OCI-LY7 (cell line): ENCODE measurements around the gene TUBGCP6. TPM values are rescaled to one million over a fixed set of nuclear protein-coding genes. Genes with fewer than 3 reads are reported as not detected.

Experiments
- BruUV-seq: library from RNA; stranded (reverse); fragments of 400-500 nt; replicated peaks from 2 replicates; lab custom pipeline; 2021; lab: Mats Ljungman, UMichigan
- CTCF ChIA-PET: fragments of 300-600 bp; sonication (Branson Sonifier 250); formaldehyde crosslinking; loops from one replicate; lab custom pipeline; 2022; ENCODE audit warnings: antibody characterized with exemption; ENCODE audit not compliant: unreplicated experiment; lab: Charles Lee
- POLR2A ChIA-PET: fragments of 300-600 bp; sonication (Branson Sonifier 250); formaldehyde crosslinking; loops from one replicate; lab custom pipeline; 2022; ENCODE audit warnings: antibody characterized with exemption; lab: Charles Lee
- DNase-seq: peaks from one replicate; pipeline ENCODE4 v3.0.0-alpha.2; 2015; ENCODE audit warnings: low spot score
- H2AFZ ChIP-seq: fragments of 200-600 bp; sonication (generic), shearing (Covaris generic); 2 replicates; pipeline ENCODE4 v1.6.1; 2014; ENCODE audit warnings: mild to moderate bottlenecking, antibody characterized with exemption, low read length, moderate library complexity
- H3K27ac ChIP-seq: fragments of 200-600 bp; sonication (generic); 2 replicates; pipeline ENCODE4 v1.5.1; 2014; ENCODE audit warnings: mixed run types, low read depth, mild to moderate bottlenecking, moderate library complexity, low read length, inconsistent platforms; ENCODE audit not compliant: poor library complexity, severe bottlenecking
- H3K36me3 ChIP-seq: fragments of 200-600 bp; sonication (generic); 2 replicates; pipeline ENCODE4 v1.6.1; 2014; ENCODE audit warnings: mild to moderate bottlenecking, antibody characterized with exemption, low read length, moderate library complexity, mixed read lengths; ENCODE audit not compliant: insufficient read depth
- H3K4me1 ChIP-seq: fragments of 200-600 bp; sonication (generic); 2 replicates; pipeline ENCODE4 v1.5.1; 2014; ENCODE audit warnings: mild to moderate bottlenecking, low read length; ENCODE audit not compliant: insufficient read depth, poor library complexity, severe bottlenecking
- H3K4me2 ChIP-seq: fragments of 200-600 bp; sonication (generic); 2 replicates; pipeline ENCODE4 v1.6.1; 2014; ENCODE audit warnings: mild to moderate bottlenecking, low read length
- H3K4me3 ChIP-seq: fragments of 200-600 bp; sonication (generic); 2 replicates; pipeline ENCODE4 v1.5.1; 2014; ENCODE audit warnings: mild to moderate bottlenecking, low read depth, low read length; ENCODE audit not compliant: poor library complexity, severe bottlenecking
- H3K79me2 ChIP-seq: fragments of 200-600 bp; sonication (generic); 2 replicates; pipeline ENCODE4 v1.6.1; 2016; ENCODE audit warnings: low read depth, mild to moderate bottlenecking, low read length, moderate library complexity, mixed read lengths; ENCODE audit not compliant: insufficient read depth
- H3K9me2 ChIP-seq: fragments of 200-600 bp; sonication (generic); 2 replicates; pipeline ENCODE4 v1.6.1; 2016; ENCODE audit warnings: mild to moderate bottlenecking, low read length, mixed read lengths; ENCODE audit not compliant: insufficient read depth
- H3K9me3 ChIP-seq: fragments of 200-600 bp; sonication (generic); 2 replicates; pipeline ENCODE4 v1.6.1; 2014; ENCODE audit warnings: mild to moderate bottlenecking, mixed run types, low read length, mixed read lengths
- H4K20me1 ChIP-seq: fragments of 200-600 bp; sonication (generic); 2 replicates; pipeline ENCODE4 v1.6.1; 2014; ENCODE audit warnings: mild to moderate bottlenecking, antibody characterized with exemption, low read length, moderate library complexity, mixed read lengths; ENCODE audit not compliant: insufficient read depth
- CTCF ChIP-seq: fragments of 200-600 bp; sonication (generic); conservative IDR thresholded peaks from 2 replicates; pipeline ENCODE4 v1.5.1; 2014; ENCODE audit warnings: mild to moderate bottlenecking, antibody characterized with exemption, low read length, moderate library complexity, mixed read lengths
- EZH2phosphoT487 ChIP-seq: fragments of 200-600 bp; sonication (generic); IDR thresholded peaks from 2 replicates; pipeline ENCODE4 v1.6.1; 2018; ENCODE audit warnings: low read depth, borderline replicate concordance, mild to moderate bottlenecking, mixed run types, antibody characterized with exemption, low read length, moderate library complexity, mixed read lengths
- intact Hi-C: fragments of 100-400 bp; cut with micrococcal nuclease; formaldehyde crosslinking; loops from one replicate; pipeline ENCODE4 v1.10.0; 2022; ENCODE audit not compliant: unreplicated experiment
- total RNA-seq, 2 experiments: library from RNA; depleted of rRNA in 1 of 2; stranded (reverse); fragments of >200 nt in 1 of 2; shearing (Covaris generic) in 1 of 2; gene quantifications; 2 replicates each; pipeline ENCODE4 v1.2.3, GENCODE V29; 2014 to 2022

Gene TUBGCP6
- total RNA-seq, 2 experiments from 2014 or later = 57.7 to 63.2 TPM

GRCh38 chr22:50173311-50173982 is 71.4 kb downstream of the TUBGCP6 start:
- DNase-seq = peak; percentile 66
- Histone ChIP-seq H3K79me2 (no peaks in the 10 kb centered on the region), H3K4me2 (peak overlapping the region; percentile 58), H3K36me3 (no peaks in the 10 kb centered on the region), H4K20me1 (no peaks in the 10 kb centered on the region), H3K27ac (peak overlapping the region; percentile 21), H3K4me1 (peaks cover 14% of the 10 kb centered on the region), H3K4me3 (no peak overlapping the region), H2AFZ (no peak overlapping the region), H3K9me2 (no peaks in the 10 kb centered on the region), H3K9me3 (no peaks in the 10 kb centered on the region)
- ChIA-PET POLR2A (no interaction called here), CTCF (interaction anchor here (0.6 kb wide), 1 partner anchor 57 kb away, joined by 3 read pairs; no protein-coding TSS in a partner anchor)
- intact Hi-C loops = no loop called here
- TF ChIP-seq EZH2phosphoT487 = no peak
- no peak for TF ChIP-seq CTCF
- no TSS peak for BruUV-seq

GRCh38 chr22:50171965-50172421 is 72.8 kb downstream of the TUBGCP6 start:
- no peak for DNase-seq
- H4K20me1 ChIP-seq = no peaks in the 10 kb centered on the region
- no peak overlapping the region for H3K27ac ChIP-seq
- intact Hi-C loops = no loop called here
- no TSS peak for BruUV-seq
- no peaks in the 10 kb centered on the region for H3K9me2 ChIP-seq
- no peaks in the 10 kb centered on the region for H3K36me3 ChIP-seq
- peaks cover 14% of the 10 kb centered on the region for H3K4me1 ChIP-seq
- H2AFZ ChIP-seq = no peak overlapping the region
- POLR2A ChIA-PET = no interaction called here
- H3K4me2 ChIP-seq = no peak overlapping the region
- no peaks in the 10 kb centered on the region for H3K79me2 ChIP-seq
- CTCF ChIA-PET = no interaction called here
- H3K9me3 ChIP-seq = no peaks in the 10 kb centered on the region
- TF ChIP-seq CTCF = no peak
- TF ChIP-seq EZH2phosphoT487 = no peak
- H3K4me3 ChIP-seq = no peak overlapping the region

GRCh38 chr22:50171319-50171964 is 73.4 kb downstream of the TUBGCP6 start:
- Histone ChIP-seq H3K4me1 (peaks cover 14% of the 10 kb centered on the region), H3K9me2 (no peaks in the 10 kb centered on the region), H3K27ac (no peak overlapping the region), H3K36me3 (no peaks in the 10 kb centered on the region), H3K4me3 (no peak overlapping the region), H3K4me2 (no peak overlapping the region), H4K20me1 (no peaks in the 10 kb centered on the region), H3K9me3 (no peaks in the 10 kb centered on the region), H3K79me2 (no peaks in the 10 kb centered on the region), H2AFZ (no peak overlapping the region)
- intact Hi-C loops = no loop called here
- ChIA-PET CTCF (no interaction called here), POLR2A (no interaction called here)
- no peak for TF ChIP-seq EZH2phosphoT487
- TF ChIP-seq CTCF = no peak
- BruUV-seq = no TSS peak
- no peak for DNase-seq
